WTC11 (cell line): ENCODE results near the gene RSRC1. TPM values are rescaled to one million over a fixed set of nuclear protein-coding genes. Genes with fewer than 3 reads are reported as not detected.

Experiments
- ATAC-seq: fragments of 200-7000 bp; cut with Tn5 transposase; 2 replicates; pipeline ENCODE4 v1.10.0; 2021; ENCODE audit warnings: mild to moderate bottlenecking, moderate library complexity
- CTCF ChIA-PET: fragments of 300-600 bp; sonication (Branson Sonifier 250); formaldehyde crosslinking; loops from one replicate; lab custom pipeline; 2021; ENCODE audit warnings: antibody characterized with exemption; lab: Charles Lee
- POLR2A ChIA-PET: fragments of 350-600 bp; sonication (Branson Sonifier 250); formaldehyde crosslinking; loops from one replicate; lab custom pipeline; 2021; ENCODE audit warnings: antibody characterized with exemption; lab: Charles Lee
- DNase-seq: peaks from one replicate; pipeline ENCODE4 v3.0.0; 2021; ENCODE audit warnings: low spot score
- H3K27ac Mint-ChIP-seq: 2 replicates; pipeline ENCODE4 v1.8.0; 2021; ENCODE audit warnings: mixed read lengths
- H3K27me3 Mint-ChIP-seq: 2 replicates; pipeline ENCODE4 v1.8.0; 2021; ENCODE audit warnings: low read depth, mild to moderate bottlenecking, moderate library complexity, mixed read lengths
- H3K36me3 Mint-ChIP-seq: 2 replicates; pipeline ENCODE4 v1.8.0; 2021; ENCODE audit warnings: mixed read lengths
- H3K4me1 Mint-ChIP-seq: 2 replicates; pipeline ENCODE4 v1.8.0; 2022; ENCODE audit warnings: mixed read lengths
- H3K4me3 Mint-ChIP-seq: 2 replicates; pipeline ENCODE4 v1.8.0; 2021; ENCODE audit warnings: mild to moderate bottlenecking, moderate library complexity, mixed read lengths
- H3K9me3 Mint-ChIP-seq: 2 replicates; pipeline ENCODE4 v1.8.0; 2021; ENCODE audit warnings: mixed read lengths
- AFF4 ChIP-seq: sonication (generic); formaldehyde crosslinking; IDR thresholded peaks from 2 replicates; pipeline ENCODE4 v1.8.1; 2023; ENCODE audit warnings: mild to moderate bottlenecking, missing genetic modification reagents, borderline replicate concordance
- AR ChIP-seq: fragments of 250-450 bp; sonication (Bioruptor Pico); IDR thresholded peaks from 2 replicates; pipeline ENCODE4 v1.9.0; 2021; ENCODE audit warnings: mild to moderate bottlenecking
- ARID4B ChIP-seq: sonication (generic); formaldehyde crosslinking; IDR thresholded peaks from 2 replicates; pipeline ENCODE4 v1.8.0; 2023; ENCODE audit warnings: missing genetic modification reagents, mild to moderate bottlenecking, borderline replicate concordance
- CREB1 ChIP-seq: sonication (generic); formaldehyde crosslinking; IDR thresholded peaks from 2 replicates; pipeline ENCODE4 v1.8.0; 2023; ENCODE audit warnings: mild to moderate bottlenecking, missing genetic modification reagents
- E2F4 ChIP-seq: sonication (generic); formaldehyde crosslinking; IDR thresholded peaks from 2 replicates; pipeline ENCODE4 v1.8.1; 2022; ENCODE audit warnings: low read depth, mild to moderate bottlenecking, moderate library complexity, missing genetic modification reagents, borderline replicate concordance
- ERG ChIP-seq: fragments of 250-450 bp; sonication (Bioruptor Pico); IDR thresholded peaks from 2 replicates; pipeline ENCODE4 v1.8.0; 2021; ENCODE audit warnings: mild to moderate bottlenecking
- ETV6 ChIP-seq: sonication (generic); formaldehyde crosslinking; IDR thresholded peaks from 2 replicates; pipeline ENCODE4 v1.8.1; 2022; ENCODE audit warnings: mild to moderate bottlenecking, missing genetic modification reagents
- GABPB1 ChIP-seq: sonication (generic); formaldehyde crosslinking; IDR thresholded peaks from 2 replicates; pipeline ENCODE4 v1.8.1; 2023; ENCODE audit warnings: mild to moderate bottlenecking, missing genetic modification reagents
- MLX ChIP-seq: sonication (generic); formaldehyde crosslinking; IDR thresholded peaks from 2 replicates; pipeline ENCODE4 v1.8.1; 2023; ENCODE audit warnings: mild to moderate bottlenecking, missing genetic modification reagents, moderate library complexity
- STAT6 ChIP-seq: sonication (generic); formaldehyde crosslinking; conservative IDR thresholded peaks from 2 replicates; pipeline ENCODE4 v1.8.1; 2023; ENCODE audit warnings: mild to moderate bottlenecking, low read depth, missing genetic modification reagents, moderate library complexity
- USF1 ChIP-seq: sonication (generic); formaldehyde crosslinking; IDR thresholded peaks from 2 replicates; pipeline ENCODE4 v1.8.0; 2022; ENCODE audit warnings: mild to moderate bottlenecking, missing genetic modification reagents
- ZNF138 ChIP-seq: sonication (generic); formaldehyde crosslinking; conservative IDR thresholded peaks from 2 replicates; pipeline ENCODE4 v1.8.1; 2022; ENCODE audit warnings: mild to moderate bottlenecking, moderate library complexity, missing genetic modification reagents
- ZNF425 ChIP-seq: fragments of 250-450 bp; sonication (Bioruptor Pico); conservative IDR thresholded peaks from 2 replicates; pipeline ENCODE4 v1.9.0; 2021; ENCODE audit warnings: mild to moderate bottlenecking
- ZNF512 ChIP-seq: sonication (generic); formaldehyde crosslinking; IDR thresholded peaks from 2 replicates; pipeline ENCODE4 v1.8.1; 2022; ENCODE audit warnings: missing genetic modification reagents, borderline replicate concordance
- total RNA-seq: library from RNA; stranded (reverse); gene quantifications from 3 replicates; pipeline ENCODE4 v1.2.3, GENCODE V29; 2021

The RSRC1 gene
- total RNA-seq, 1 experiment from 2014 or later = 21.3 TPM

GRCh38 chr3:158128755-158129154 lies 18.9 kb downstream of the RSRC1 start:
- Mint-ChIP-seq H3K9me3 (no peaks in the 10 kb centered on the region), H3K4me1 (peaks cover 9% of the 10 kb centered on the region), H3K27me3 (no peaks in the 10 kb centered on the region), H3K36me3 (peaks cover 6% of the 10 kb centered on the region; the same call in 1 of the 2 replicates), H3K4me3 (no peak overlapping the region), H3K27ac (no peak overlapping the region)
- ATAC-seq (no peak), DNase-seq (no peak)
- ChIA-PET CTCF (no interaction called here), POLR2A (no interaction called here)
- TF ChIP-seq ZNF138 (CRISPR knock-in tag) (no peak), ERG (CRISPR knock-in tag) (no peak), CREB1 (no peak), ARID4B (CRISPR knock-in tag) (no peak), ETV6 (CRISPR knock-in tag) (no peak), MLX (no peak), USF1 (no peak), ZNF512 (CRISPR knock-in tag) (no peak), STAT6 (CRISPR knock-in tag) (no peak), AR (CRISPR knock-in tag) (no peak), ZNF425 (CRISPR knock-in tag) (no peak), E2F4 (CRISPR knock-in tag) (no peak), AFF4 (CRISPR knock-in tag) (no peak), GABPB1 (CRISPR knock-in tag) (no peak)
